GM19438 (cell line): Measurements from ENCODE around the gene MIB1.
"Not testable (repeated sequence)": the region's sequence is repeated elsewhere in the genome, so short reads cannot be mapped to it uniquely, and the experiment has no call there.

Experiments used
- ATAC-seq: cut with Tn5 transposase; IDR thresholded peaks from one replicate; pipeline ENCODE4 v1.9.1; 2021; ENCODE audit warnings: low read depth; ENCODE audit not compliant: unreplicated experiment

MIB1 gene

GRCh38 chr18:21740538-21741311 lies at the start of gene MIB1:
Gene MIB1, plus strand, starts transcription at chr18:21740792. Its CDS starts 792 bp downstream, at chr18:21741584.
- peak; percentile 96 for ATAC-seq

DNA sequence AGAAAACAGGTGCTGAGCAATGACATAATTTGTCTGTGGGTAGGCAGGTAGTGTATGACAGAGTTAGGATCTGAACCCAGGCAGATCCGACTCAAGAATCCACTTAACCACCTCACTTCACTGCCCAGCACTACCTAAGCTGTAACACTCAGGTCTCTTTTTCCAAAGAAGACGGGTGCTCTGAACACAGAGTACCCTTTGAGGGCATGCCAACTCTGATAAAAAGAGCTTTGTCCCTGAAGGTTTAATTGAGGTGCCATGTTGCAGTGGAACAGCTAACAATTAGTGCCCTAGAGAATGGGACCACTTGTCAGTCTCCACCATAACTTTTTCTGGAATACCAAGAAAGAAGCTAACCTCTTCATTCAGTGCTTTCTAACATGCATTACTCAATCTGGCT lies 47.3 kb upstream of the MIB1 start:
- no peak for ATAC-seq

- no peak for ATAC-seq
Observed at GRCh38 chr18:21700528-21701075, 40.0 kb upstream of the MIB1 start.

DNA sequence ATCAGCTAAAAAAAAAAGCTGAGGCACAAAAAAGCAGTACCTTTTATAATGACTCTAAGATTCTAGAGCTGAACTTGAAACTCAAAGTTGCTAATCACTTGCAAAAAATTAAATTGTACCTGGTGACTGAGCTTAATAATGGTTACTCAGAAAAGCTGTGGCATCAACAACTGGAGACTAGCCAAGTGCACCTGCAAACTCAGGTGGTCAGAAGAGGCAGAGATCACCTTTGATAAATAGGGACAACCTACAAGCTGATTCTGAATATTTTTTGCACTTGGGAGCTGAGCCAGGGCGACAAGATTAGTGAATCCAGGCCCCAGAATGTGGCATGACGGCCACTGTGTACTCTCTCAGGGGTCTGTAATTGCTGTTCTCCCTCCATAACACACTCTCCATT lies 39.0 kb upstream of the MIB1 start:
- no peak for ATAC-seq

GRCh38 chr18:21702602-21703001 lies 38.0 kb upstream of the MIB1 start:
- ATAC-seq = no peak

- no peak for ATAC-seq
Observed at GRCh38 chr18:21703241-21703820, 37.3 kb upstream of the MIB1 start.

DNA sequence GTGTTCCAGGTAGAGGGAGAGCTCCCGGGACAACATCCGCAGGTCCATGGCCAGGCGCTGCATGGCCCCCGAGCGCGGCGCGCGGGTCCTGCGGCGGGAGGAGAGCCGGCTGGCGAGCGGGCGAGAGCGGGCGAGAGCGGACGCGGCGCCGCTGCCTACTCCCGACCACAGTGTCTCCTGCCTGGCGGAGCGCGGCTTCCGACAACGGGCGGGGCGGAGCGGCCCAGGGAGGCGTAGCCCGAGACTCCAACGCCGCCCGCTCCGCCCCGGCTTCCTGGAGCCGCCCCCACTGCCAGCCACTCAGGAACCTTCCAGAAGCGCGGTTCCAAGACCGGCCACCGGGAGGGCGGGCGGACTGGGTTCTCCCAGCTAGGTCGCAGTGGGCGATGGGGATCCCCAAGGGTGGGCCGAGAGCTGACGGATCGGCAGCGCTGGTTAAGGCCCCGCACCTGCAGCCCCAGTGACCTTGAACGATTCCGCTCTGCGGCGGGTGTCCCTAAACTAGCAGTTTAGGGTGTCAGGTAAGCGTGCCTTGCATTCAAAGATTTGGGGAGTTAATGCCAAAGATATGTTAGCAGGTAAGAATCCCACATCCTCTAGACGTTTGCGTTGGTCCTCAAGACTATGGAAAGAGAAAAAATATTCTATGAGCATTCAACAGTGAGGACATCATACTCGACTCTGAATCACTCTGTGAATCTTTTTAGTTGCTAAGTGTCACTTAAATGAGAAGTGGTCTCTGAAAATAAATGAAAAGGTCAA lies 35.8 kb upstream of the MIB1 start, which contains the start of gene ABHD3:
TSS of gene ABHD3 (minus strand) at position 172 of the 762 bp plus-strand sequence. CDS start at position 63, 109 bp downstream.
- peak; percentile 90 for ATAC-seq

DNA sequence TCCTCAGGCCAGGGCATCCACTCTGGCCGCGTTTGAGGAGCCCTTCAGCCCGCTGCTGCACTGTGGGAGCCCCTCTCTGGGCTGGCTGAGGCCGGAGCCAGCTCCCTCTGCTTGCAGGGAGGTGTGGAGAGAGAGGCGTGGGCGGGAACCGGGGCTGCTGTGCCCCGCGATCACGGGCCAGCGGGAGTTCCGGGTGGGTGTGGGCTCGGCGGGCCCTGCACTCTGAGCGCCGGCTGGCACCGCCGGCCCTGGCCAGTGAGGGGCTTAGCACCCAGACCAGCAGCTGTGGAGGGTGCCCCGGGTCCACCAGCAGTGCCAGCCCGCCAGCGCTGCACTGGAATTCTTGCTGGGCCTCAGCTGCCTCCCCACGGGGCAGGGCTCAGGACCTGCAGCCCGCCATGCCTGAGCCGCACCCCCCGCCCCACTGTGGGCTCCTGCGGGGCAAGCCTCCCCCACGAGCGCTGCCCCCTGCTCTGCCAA lies 34.2 kb upstream of the MIB1 start:
- ATAC-seq = no peak

DNA sequence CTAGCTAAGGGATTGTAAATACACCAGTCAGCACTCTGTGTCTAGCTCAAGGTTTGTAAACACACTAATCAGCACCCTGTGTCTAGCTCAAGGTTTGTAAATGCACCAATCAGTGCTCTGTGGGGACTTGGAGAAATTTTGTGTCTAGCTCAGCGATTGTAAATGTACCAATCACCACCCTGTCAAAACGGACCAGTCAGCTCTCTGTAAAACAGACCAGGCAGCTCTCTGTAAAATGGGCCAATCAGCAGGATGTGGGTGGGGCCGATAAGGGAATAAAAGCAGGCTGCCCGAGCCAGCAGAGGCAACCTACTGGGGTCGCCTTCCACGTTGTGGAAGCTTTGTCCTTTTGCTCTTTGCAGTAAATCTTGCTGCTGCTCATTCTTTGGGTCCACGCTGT lies 33.5 kb upstream of the MIB1 start:
- ATAC-seq = not testable (repeated sequence)

DNA sequence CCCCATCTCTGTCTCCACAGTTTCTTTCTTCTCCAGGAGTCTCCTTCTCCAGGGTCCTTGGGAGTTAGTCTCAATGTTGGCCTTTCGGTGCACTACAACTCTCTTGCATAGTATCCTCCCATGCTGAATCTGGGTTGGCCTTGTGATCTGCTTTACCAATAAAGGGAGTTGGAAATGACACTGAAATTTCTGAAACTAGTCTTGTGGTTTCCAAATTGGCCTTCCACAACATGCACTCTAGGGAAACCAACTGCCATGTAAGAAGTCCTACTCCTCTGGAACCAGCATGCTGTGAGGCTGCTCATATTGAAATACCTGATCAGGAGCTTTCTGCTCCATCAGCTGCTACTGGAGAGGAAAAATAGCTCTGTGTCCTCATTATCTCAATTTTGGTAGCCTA lies 26.1 kb upstream of the MIB1 start:
- ATAC-seq = no peak

GRCh38 chr18:21722687-21723086 lies 17.9 kb upstream of the MIB1 start:
- ATAC-seq = no peak

GRCh38 chr18:21725201-21725600 lies 15.4 kb upstream of the MIB1 start:
- ATAC-seq = no peak

GRCh38 chr18:21727702-21728101 lies 12.9 kb upstream of the MIB1 start:
- no peak for ATAC-seq

DNA sequence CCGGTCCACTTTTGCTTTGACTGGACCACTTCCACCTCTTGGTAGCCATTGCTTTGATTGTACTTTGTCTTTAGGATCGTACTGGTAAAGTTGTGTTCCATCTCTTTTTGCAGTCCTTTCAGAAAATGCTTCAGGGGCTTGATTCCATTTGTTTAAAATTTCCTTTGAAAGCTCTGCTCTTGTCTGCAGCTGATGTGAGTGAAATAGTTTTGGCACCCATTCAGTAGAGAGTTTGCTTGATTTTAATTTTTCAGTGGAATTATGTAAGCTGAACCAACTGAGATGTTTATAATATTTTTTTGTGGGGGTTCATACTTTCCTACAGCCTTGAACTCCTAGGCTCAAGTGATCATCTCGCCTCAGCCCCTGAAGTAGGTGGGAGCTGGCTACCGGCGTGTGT lies 7.6 kb upstream of the MIB1 start:
- ATAC-seq = no peak

DNA sequence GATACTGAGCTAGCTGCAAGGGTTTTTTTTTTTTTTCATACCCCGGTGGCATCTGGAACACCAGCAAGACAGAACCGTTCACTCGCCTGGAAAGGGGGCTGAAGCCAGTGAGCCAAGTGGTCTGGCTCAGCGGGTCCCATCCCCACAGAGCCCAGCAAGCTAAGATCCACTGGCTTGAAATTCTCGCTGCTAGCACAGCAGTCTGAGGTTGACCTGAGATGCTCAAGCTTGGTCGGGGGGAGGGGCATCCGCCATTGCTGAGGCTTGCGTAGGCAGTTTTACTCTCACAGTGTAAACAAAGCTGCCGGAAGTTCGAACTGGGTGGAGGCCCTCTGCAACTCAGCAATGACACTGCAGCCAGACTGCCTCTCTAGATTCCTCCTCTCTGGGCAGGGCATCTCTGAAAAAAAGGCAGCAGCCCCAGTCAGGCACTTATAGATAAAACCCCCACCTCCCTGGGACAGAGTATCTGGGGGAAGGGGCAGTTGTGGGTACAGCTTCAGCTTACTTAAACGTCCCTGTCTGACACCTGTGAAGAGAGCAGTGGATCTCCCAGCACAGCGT lies 5.1 kb upstream of the MIB1 start:
- no peak for ATAC-seq

DNA sequence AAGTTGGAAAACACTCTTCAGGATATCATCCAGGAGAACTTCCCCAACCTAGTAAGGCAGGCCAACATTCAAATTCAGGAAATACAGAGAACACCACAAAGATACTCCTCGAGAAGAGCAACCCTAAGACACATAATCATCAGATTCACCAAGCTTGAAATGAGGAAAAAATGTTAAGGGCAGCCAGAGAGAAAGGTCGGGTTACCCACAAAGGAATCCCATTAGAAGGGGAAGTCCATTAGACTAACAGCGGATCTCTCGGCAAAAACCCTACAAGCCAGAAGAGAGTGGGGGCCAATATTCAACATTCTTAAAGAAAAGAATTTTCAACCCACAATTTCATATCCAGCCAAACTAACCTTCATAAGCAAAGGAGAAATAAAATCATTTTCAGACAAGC lies 3.7 kb upstream of the MIB1 start:
- not testable (repeated sequence) for ATAC-seq

GRCh38 chr18:21739604-21740537 lies 721 bp upstream of the MIB1 start:
- ATAC-seq = peak; percentile 24

DNA sequence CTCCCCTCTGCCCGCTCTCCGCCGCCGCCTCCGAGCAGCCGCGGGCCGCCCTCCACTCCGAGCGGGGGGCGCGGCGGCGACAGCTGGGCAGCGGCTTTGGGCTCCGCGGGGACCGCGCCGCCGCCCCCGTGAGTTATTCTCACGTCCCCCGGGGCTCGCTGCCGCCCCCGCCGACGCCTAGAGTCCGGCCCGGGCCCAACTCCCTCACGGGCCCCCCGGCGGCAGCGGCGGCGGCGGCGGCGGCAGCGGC lies 645 bp downstream of the MIB1 start:
- no peak for ATAC-seq

DNA sequence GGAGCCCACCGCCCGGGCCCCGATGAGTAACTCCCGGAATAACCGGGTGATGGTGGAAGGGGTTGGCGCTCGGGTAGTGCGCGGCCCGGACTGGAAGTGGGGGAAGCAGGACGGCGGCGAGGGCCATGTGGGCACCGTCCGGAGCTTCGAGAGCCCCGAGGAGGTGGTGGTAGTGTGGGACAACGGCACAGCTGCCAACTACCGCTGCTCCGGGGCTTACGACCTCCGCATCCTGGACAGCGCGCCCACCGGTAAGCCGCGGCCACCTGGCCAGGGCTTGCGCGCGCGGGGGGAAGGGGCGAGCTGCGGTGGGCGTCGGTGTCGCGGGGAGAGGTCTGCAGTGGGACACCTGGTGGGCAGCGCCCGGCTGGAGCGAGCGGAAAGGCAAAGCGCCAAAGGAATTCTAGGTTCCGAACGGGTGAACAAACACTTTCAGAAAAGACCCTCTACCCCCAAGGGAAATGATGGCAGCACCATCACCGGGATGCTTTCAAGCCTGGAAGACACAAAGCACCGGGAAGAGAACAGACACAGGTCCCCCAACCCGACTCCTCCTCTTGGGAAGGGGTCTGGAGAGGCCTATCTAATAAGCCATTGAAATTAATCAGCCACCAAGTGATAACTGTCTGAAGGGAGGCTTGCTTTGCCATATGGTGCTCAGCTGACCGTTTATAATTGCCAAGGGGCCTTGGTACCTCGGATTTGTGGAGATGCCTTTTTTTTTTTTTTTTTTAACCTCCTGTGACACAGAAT lies 1.1 kb downstream of the MIB1 start:
- peak; percentile 11 for ATAC-seq
